Panc1 (cell line): ENCODE measurements around the gene PPP1R27. TPM values are rescaled to one million over a fixed set of nuclear protein-coding genes. Genes with fewer than 3 reads are reported as not detected.
A peak's percentile ranks its signal among the peaks of the same experiment; 100 is the strongest.

Experiments used
- ATAC-seq: fragments of 200-7000 bp; cut with Tn5 transposase; 2 replicates; pipeline ENCODE4 v1.9.1; 2020; ENCODE audit warnings: mild to moderate bottlenecking, moderate library complexity
- BruUV-seq: library from RNA; stranded (reverse); fragments of 400-500 nt; replicated peaks from 2 replicates; lab custom pipeline; 2021; lab: Mats Ljungman, UMichigan
- CTCF ChIA-PET: fragments of 300-600 bp; sonication (Branson Sonifier 250); formaldehyde crosslinking; loops from one replicate; lab custom pipeline; 2022; ENCODE audit warnings: antibody characterized with exemption; lab: Charles Lee
- POLR2A ChIA-PET: fragments of 300-600 bp; sonication (Branson Sonifier 250); formaldehyde crosslinking; loops from one replicate; lab custom pipeline; 2022; ENCODE audit warnings: antibody characterized with exemption; lab: Charles Lee
- DNase-seq: peaks from one replicate; pipeline ENCODE4 v3.0.0-alpha.2; 2010; ENCODE audit warnings: low read depth, low spot score
- H3K27ac ChIP-seq: 2 replicates; pipeline ENCODE4 v1.5.1; 2011; ENCODE audit warnings: mild to moderate bottlenecking, low read length, inconsistent platforms
- H3K27me3 ChIP-seq: fragments of 200-500 bp; sonication (Bioruptor generic); 2 replicates; pipeline ENCODE4 v1.6.0; 2014; ENCODE audit warnings: low read length, inconsistent platforms; ENCODE audit not compliant: control insufficient read depth, insufficient read depth
- H3K36me3 ChIP-seq: fragments of 200-500 bp; sonication (Bioruptor generic); 2 replicates; pipeline ENCODE4 v1.5.1; 2014; ENCODE audit warnings: inconsistent platforms, mild to moderate bottlenecking, low read length, moderate library complexity; ENCODE audit not compliant: control insufficient read depth, insufficient read depth
- H3K4me1 ChIP-seq: 2 replicates; pipeline ENCODE4 v1.5.1; 2011; ENCODE audit warnings: inconsistent platforms, mild to moderate bottlenecking, low read length, moderate library complexity; ENCODE audit not compliant: control insufficient read depth, insufficient read depth
- H3K4me3 ChIP-seq, 2 experiments: 2 replicates each; pipeline ENCODE4 v1.5.1; 2011 to 2012; ENCODE audit warnings: low read depth in 2 of 2, low read length in 2 of 2, mild to moderate bottlenecking in 2 of 2, inconsistent platforms in 1 of 2, moderate library complexity in 1 of 2
- H3K9me3 ChIP-seq: fragments of 200-500 bp; sonication (Bioruptor generic); 2 replicates; pipeline ENCODE4 v1.5.1; 2014; ENCODE audit warnings: low read depth, mild to moderate bottlenecking, inconsistent platforms, low read length, moderate library complexity; ENCODE audit not compliant: control insufficient read depth, insufficient read depth
- CTCF ChIP-seq: fragments of 450-650 bp; IDR thresholded peaks from 2 replicates; pipeline ENCODE4 v1.5.1; 2017; ENCODE audit warnings: mild to moderate bottlenecking
- POLR2AphosphoS5 ChIP-seq: IDR thresholded peaks from 2 replicates; pipeline ENCODE4 v1.6.1; 2012; ENCODE audit warnings: mild to moderate bottlenecking, low read depth, low read length, moderate library complexity
- SIN3A ChIP-seq: IDR thresholded peaks from 2 replicates; pipeline ENCODE4 v1.6.1; 2012; ENCODE audit warnings: low read depth, mild to moderate bottlenecking, low read length, moderate library complexity, borderline replicate concordance; ENCODE audit not compliant: insufficient read depth
- TCF7L2 ChIP-seq: IDR thresholded peaks from 2 replicates; pipeline ENCODE4 v1.6.1; 2011; ENCODE audit warnings: mild to moderate bottlenecking, low read depth, low read length, inconsistent platforms
- in situ Hi-C: cut with HindIII; loops from 2 replicates; pipeline ENCODE4 v1.10.0; 2016; ENCODE audit warnings: low sequenced_read_pairs, low pct_unique_long_range_greater_than_20kb
- intact Hi-C: fragments of 100-400 bp; cut with micrococcal nuclease; formaldehyde crosslinking; loops from one replicate; pipeline ENCODE4 v1.10.0; 2022; ENCODE audit not compliant: unreplicated experiment
- total RNA-seq: library from RNA; stranded (reverse); gene quantifications from one replicate; pipeline ENCODE4 v1.2.1, GENCODE V29; 2021; ENCODE audit not compliant: unreplicated experiment
- TF ChIP-seq, protein P1 (sequence below), 2 experiments: IDR thresholded peaks; 2 replicates each; pipeline ENCODE4 v1.6.1; 2011 to 2012; ENCODE audit warnings: low read depth in 2 of 2, control low read depth in 1 of 2, low read length in 1 of 2, mild to moderate bottlenecking in 1 of 2, moderate library complexity in 1 of 2; ENCODE audit not compliant: insufficient read depth in 1 of 2

The PPP1R27 gene
- total RNA-seq, 1 experiment from 2014 or later, result not detected

DNA sequence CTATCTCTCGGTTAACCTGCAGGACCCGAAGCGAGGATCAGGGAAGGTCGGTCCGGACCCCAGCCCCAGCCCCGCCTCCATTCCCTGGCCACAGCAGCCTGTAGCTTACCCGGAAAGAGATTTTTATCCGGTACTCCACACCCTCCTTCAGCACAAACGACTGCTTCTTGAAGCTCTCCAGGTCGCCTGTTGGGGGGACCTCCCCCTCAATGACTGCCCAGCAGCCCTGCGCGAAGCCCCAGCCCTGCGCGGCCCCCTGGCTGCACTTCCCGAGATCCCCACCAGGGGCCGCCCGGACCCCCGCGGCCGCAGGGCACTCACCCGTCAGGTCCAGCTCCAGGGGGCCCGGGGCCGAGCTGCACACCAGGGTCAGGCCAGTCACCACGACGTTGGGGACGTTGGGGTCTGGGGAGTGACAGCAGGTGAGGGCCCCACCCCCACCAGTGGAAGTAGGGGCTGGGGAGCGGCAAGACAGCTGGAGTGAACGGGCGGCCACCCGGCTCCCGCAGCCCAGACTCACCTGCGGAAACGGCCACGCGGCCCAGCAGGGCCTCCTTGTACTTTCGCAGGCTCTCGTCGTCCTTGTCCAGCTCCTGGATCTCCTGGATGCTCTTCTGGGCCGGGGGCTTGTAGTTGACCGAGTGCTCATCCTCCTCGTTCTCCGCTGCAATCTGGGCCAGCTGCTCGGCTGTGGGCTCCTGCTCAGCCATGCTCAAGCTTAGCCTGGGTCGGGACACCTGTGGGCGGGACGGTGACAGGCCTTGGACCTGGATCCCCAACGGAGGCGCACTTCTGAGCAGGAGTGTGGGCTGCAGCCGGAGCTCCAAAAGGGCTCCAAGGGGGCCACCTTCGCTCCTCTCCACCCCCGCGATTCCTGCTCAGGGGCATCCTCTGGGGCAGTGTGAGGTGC lies 34.6 kb upstream of the PPP1R27 start:
- ATAC-seq (peak; percentile 9), DNase-seq (no peak)
- in situ Hi-C loops, result no loop called here
- peak overlapping the region; percentile 77 to 93 for H3K4me3 ChIP-seq
- CTCF ChIA-PET, result interaction anchor here (0.6 kb wide), 1 partner anchor 474 kb away, joined by 7 read pairs; no protein-coding TSS in a partner anchor
- H3K4me1 ChIP-seq, result peaks cover 54% of the 10 kb centered on the region
- H3K27me3 ChIP-seq, result no peaks in the 10 kb centered on the region
- intact Hi-C loops, result loop anchor here (10.0 kb wide), 1 partner anchor 155 kb away; the partner anchor contains the start of genes CENPX and LRRC45
- peaks cover 9% of the 10 kb centered on the region; the same call in 1 of the 2 replicates for H3K36me3 ChIP-seq
- TF ChIP-seq CTCF, result peak; percentile 99
- TF ChIP-seq TCF7L2, result 0 out of 2 replicates have a peak, but pooled peaks have one; percentile 4
- TF ChIP-seq, protein P1, sequence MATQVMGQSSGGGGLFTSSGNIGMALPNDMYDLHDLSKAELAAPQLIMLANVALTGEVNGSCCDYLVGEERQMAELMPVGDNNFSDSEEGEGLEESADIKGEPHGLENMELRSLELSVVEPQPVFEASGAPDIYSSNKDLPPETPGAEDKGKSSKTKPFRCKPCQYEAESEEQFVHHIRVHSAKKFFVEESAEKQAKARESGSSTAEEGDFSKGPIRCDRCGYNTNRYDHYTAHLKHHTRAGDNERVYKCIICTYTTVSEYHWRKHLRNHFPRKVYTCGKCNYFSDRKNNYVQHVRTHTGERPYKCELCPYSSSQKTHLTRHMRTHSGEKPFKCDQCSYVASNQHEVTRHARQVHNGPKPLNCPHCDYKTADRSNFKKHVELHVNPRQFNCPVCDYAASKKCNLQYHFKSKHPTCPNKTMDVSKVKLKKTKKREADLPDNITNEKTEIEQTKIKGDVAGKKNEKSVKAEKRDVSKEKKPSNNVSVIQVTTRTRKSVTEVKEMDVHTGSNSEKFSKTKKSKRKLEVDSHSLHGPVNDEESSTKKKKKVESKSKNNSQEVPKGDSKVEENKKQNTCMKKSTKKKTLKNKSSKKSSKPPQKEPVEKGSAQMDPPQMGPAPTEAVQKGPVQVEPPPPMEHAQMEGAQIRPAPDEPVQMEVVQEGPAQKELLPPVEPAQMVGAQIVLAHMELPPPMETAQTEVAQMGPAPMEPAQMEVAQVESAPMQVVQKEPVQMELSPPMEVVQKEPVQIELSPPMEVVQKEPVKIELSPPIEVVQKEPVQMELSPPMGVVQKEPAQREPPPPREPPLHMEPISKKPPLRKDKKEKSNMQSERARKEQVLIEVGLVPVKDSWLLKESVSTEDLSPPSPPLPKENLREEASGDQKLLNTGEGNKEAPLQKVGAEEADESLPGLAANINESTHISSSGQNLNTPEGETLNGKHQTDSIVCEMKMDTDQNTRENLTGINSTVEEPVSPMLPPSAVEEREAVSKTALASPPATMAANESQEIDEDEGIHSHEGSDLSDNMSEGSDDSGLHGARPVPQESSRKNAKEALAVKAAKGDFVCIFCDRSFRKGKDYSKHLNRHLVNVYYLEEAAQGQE (IDR thresholded peaks at IDR 0.05; ENCODE audit: insufficient read depth in 1 of 2, low read depth in 2 of 2, low read length in 1 of 2), result no peak
- no peak for TF ChIP-seq POLR2AphosphoS5
- TF ChIP-seq SIN3A, result peak; percentile 81; the same call in 1 of the 2 replicates
- POLR2A ChIA-PET, result interaction anchor here (0.9 kb wide), 2 partner anchors 56 to 150 kb away, joined by 3 read pairs; no protein-coding TSS in a partner anchor
- H3K9me3 ChIP-seq, result no peaks in the 10 kb centered on the region
- H3K27ac ChIP-seq, result peak overlapping the region; percentile 98
- BruUV-seq, result no TSS peak

GRCh38 chr17:81868674-81869220 lies 33.9 kb upstream of the PPP1R27 start:
- in situ Hi-C loops (no loop called here), intact Hi-C loops (loop anchor here (10.0 kb wide), 1 partner anchor 156 kb away; the partner anchor contains the start of genes CENPX and LRRC45)
- Histone ChIP-seq H3K36me3 (peaks cover 9% of the 10 kb centered on the region; the same call in 1 of the 2 replicates), H3K27ac (peak overlapping the region; percentile 98), H3K9me3 (no peaks in the 10 kb centered on the region), H3K27me3 (no peaks in the 10 kb centered on the region), H3K4me3 (peak overlapping the region; percentile 77 to 93), H3K4me1 (peaks cover 57% of the 10 kb centered on the region)
- POLR2A ChIA-PET, result interaction anchor here (0.9 kb wide), 1 partner anchor 56 kb away, joined by 3 read pairs; no protein-coding TSS in a partner anchor
- DNase-seq (no peak), ATAC-seq (peak; percentile 32)
- BruUV-seq, result TSS peak; percentile 92
- CTCF ChIA-PET, result no interaction called here
- TF ChIP-seq TCF7L2 (no peak), CTCF (no peak), SIN3A (peak; percentile 68; the same call in 1 of the 2 replicates), POLR2AphosphoS5 (peak; percentile 66)
- TF ChIP-seq, protein P1 (IDR thresholded peaks at IDR 0.05; ENCODE audit: insufficient read depth in 1 of 2, low read depth in 2 of 2, low read length in 1 of 2), result no peak
